Adrenal gland (tissue), 5 donors: Measurements from ENCODE around the gene MAP7.

Experiments used
- POLR2A ChIP-seq, 2 donors: fragments of 450-650 bp; IDR thresholded peaks; one replicate each; pipeline ENCODE4 v1.6.1; 2017; ENCODE audit warnings: antibody characterized with exemption in 2 of 2, mild to moderate bottlenecking in 2 of 2, moderate library complexity in 1 of 2
- TF ChIP-seq, protein P1 (sequence below), 6 experiments: fragments of 450-650 bp in 4 of 6; fragments of 200-600 bp in 2 of 6; sonication (generic) in 1 of 6; IDR thresholded peaks; 1 replicate in 5 of 6; 2 replicates in 1 of 6; pipeline versions ENCODE4 v1.5.1 to v1.8.0; 2016 to 2021; ENCODE audit warnings: antibody characterized with exemption in 6 of 6, mild to moderate bottlenecking in 2 of 6, moderate library complexity in 1 of 6
- donor health status: DM: no; HTN: no; CAD: no.

GRCh38 chr6:136586295-136586694 lies 36.1 kb upstream of the MAP7 start:
- TF ChIP-seq, protein P1, sequence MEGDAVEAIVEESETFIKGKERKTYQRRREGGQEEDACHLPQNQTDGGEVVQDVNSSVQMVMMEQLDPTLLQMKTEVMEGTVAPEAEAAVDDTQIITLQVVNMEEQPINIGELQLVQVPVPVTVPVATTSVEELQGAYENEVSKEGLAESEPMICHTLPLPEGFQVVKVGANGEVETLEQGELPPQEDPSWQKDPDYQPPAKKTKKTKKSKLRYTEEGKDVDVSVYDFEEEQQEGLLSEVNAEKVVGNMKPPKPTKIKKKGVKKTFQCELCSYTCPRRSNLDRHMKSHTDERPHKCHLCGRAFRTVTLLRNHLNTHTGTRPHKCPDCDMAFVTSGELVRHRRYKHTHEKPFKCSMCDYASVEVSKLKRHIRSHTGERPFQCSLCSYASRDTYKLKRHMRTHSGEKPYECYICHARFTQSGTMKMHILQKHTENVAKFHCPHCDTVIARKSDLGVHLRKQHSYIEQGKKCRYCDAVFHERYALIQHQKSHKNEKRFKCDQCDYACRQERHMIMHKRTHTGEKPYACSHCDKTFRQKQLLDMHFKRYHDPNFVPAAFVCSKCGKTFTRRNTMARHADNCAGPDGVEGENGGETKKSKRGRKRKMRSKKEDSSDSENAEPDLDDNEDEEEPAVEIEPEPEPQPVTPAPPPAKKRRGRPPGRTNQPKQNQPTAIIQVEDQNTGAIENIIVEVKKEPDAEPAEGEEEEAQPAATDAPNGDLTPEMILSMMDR (IDR thresholded peaks at IDR 0.05), result no peak
- TF ChIP-seq POLR2A (IDR thresholded peaks at IDR 0.05), result no peak
